GM23248 (cell line): Measurements from ENCODE around the gene CEP290. TPM values are rescaled to one million over a fixed set of nuclear protein-coding genes. Genes with fewer than 3 reads are reported as not detected.

Experiments
- DNase-seq: peaks from one replicate; pipeline ENCODE4 v3.0.0-alpha.2; 2015
- H2AFZ ChIP-seq: fragments of 200-600 bp; sonication (generic); 2 replicates; pipeline ENCODE4 v1.6.1; 2016; ENCODE audit warnings: antibody characterized with exemption
- H3F3A ChIP-seq: fragments of 200-600 bp; sonication (generic); 2 replicates; pipeline ENCODE4 v1.6.1; 2016; ENCODE audit warnings: mild to moderate bottlenecking, antibody characterized with exemption, mixed run types; ENCODE audit not compliant: insufficient read depth
- H3K27ac ChIP-seq: fragments of 200-600 bp; sonication (generic); 2 replicates; pipeline ENCODE4 v1.5.1; 2016; ENCODE audit warnings: mild to moderate bottlenecking
- H3K27me3 ChIP-seq: fragments of 200-600 bp; sonication (generic); replicated peaks from 2 replicates; pipeline ENCODE4 v1.6.1; 2016; ENCODE audit warnings: mild to moderate bottlenecking; ENCODE audit not compliant: insufficient read depth
- H3K36me3 ChIP-seq: fragments of 200-600 bp; sonication (generic); 2 replicates; pipeline ENCODE4 v1.6.1; 2016; ENCODE audit warnings: low read depth, mild to moderate bottlenecking
- H3K4me1 ChIP-seq: fragments of 200-600 bp; sonication (generic); 2 replicates; pipeline ENCODE4 v1.6.1; 2016; ENCODE audit warnings: mild to moderate bottlenecking; ENCODE audit not compliant: insufficient read depth
- H3K4me2 ChIP-seq: fragments of 200-600 bp; sonication (generic); one replicate; pipeline ENCODE4 v1.6.1; 2016; ENCODE audit warnings: mild to moderate bottlenecking; ENCODE audit not compliant: unreplicated experiment
- H3K4me3 ChIP-seq: fragments of 200-600 bp; sonication (generic); 2 replicates; pipeline ENCODE4 v1.5.1; 2016; ENCODE audit warnings: mild to moderate bottlenecking
- H3K79me2 ChIP-seq: fragments of 200-600 bp; sonication (generic); 2 replicates; pipeline ENCODE4 v1.6.1; 2016; ENCODE audit warnings: mild to moderate bottlenecking; ENCODE audit not compliant: insufficient read depth
- H3K9ac ChIP-seq: fragments of 200-600 bp; sonication (generic); 2 replicates; pipeline ENCODE4 v1.6.1; 2016; ENCODE audit warnings: mild to moderate bottlenecking
- H3K9me2 ChIP-seq: fragments of 200-600 bp; sonication (generic); 2 replicates; pipeline ENCODE4 v1.6.1; 2016; ENCODE audit warnings: mixed run types, mild to moderate bottlenecking, moderate library complexity; ENCODE audit not compliant: insufficient read depth
- H3K9me3 ChIP-seq: fragments of 200-600 bp; sonication (generic); one replicate; pipeline ENCODE4 v1.6.1; 2017; ENCODE audit warnings: low read depth
- H4K20me1 ChIP-seq: fragments of 200-600 bp; sonication (generic); 2 replicates; pipeline ENCODE4 v1.6.0; 2016; ENCODE audit not compliant: insufficient read depth
- EZH2 ChIP-seq: fragments of 200-600 bp; sonication (generic); IDR thresholded peaks from 2 replicates; pipeline ENCODE4 v1.6.1; 2018; ENCODE audit warnings: antibody characterized with exemption, mild to moderate bottlenecking; ENCODE audit not compliant: insufficient read depth, poor library complexity, severe bottlenecking
- EZH2phosphoT487 ChIP-seq: fragments of 200-600 bp; sonication (generic); IDR thresholded peaks from 2 replicates; pipeline ENCODE4 v1.6.1; 2018; ENCODE audit warnings: antibody characterized with exemption, moderate library complexity, mild to moderate bottlenecking, low read depth; ENCODE audit not compliant: insufficient read depth
- WGBS, 2 experiments: methylation state at CpG; one replicate each; pipeline ENCODE4 v1.1.6; 2015 to 2017; ENCODE audit warnings: low lambda C conversion rate in 2 of 2, low coverage in 1 of 2; ENCODE audit errors: missing lambda C conversion rate in 2 of 2; 5-methylcytosine and 5-hydroxymethylcytosine counted together
- in situ Hi-C: fragments of 300-500 bp; cut with MboI; formaldehyde crosslinking; loops from 2 replicates; pipeline ENCODE4 v1.15.0; 2020
- polyA plus RNA-seq: library from polyadenylated mRNA; unstranded; fragments of >200 nt; fragmentation: Nextera tagmentation; extraction: Ambion mirVana; gene quantifications from 2 replicates; pipeline ENCODE4 v1.2.1, GENCODE V29; 2016
- total RNA-seq: library from RNA; depleted of rRNA; stranded (reverse); fragments of >200 nt; shearing (Covaris generic); gene quantifications from 2 replicates; pipeline ENCODE4 v1.2.3, GENCODE V29; 2014

CEP290 gene
- total and polyA plus RNA-seq, 2 experiments from 2014 or later: 6.4 to 14.2 TPM

GRCh38 chr12:88044035-88044434 is 97.9 kb downstream of the CEP290 start:
- Histone ChIP-seq H3K27me3 (no peaks in the 10 kb centered on the region), H3K4me2 (no peak overlapping the region), H3F3A (no peaks in the 10 kb centered on the region), H3K79me2 (peaks cover 33% of the 10 kb centered on the region), H3K4me1 (no peaks in the 10 kb centered on the region), H3K9me3 (no peaks in the 10 kb centered on the region), H2AFZ (no peak overlapping the region), H3K27ac (no peak overlapping the region), H3K9me2 (no peaks in the 10 kb centered on the region), H3K4me3 (no peak overlapping the region), H3K9ac (no peak overlapping the region), H4K20me1 (no peaks in the 10 kb centered on the region), H3K36me3 (peaks cover 52% of the 10 kb centered on the region)
- WGBS, 2 experiments: 95 to 96% methylated on average over 5 of the region's 5 CpGs
- in situ Hi-C loops: no loop called here
- TF ChIP-seq EZH2 (no peak), EZH2phosphoT487 (no peak)
- DNase-seq: no peak

DNA sequence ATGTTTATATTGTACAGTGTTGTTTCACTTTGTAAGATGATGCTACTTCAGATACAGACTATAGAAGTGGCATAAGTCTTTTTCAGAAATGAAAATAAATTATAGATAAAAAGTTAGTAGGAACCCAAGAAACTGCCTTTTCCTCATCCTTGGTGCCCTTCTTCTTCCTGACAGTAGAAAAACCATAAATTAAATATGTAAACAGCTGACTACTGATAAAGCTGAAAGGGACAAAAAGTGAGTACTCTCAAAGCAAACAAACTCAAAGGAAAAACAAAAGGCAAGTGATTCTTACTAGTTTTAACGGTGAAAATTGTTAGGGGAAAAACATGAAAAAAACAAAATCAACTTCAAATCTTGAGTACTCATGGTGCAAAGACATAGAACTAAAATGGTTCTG is 104.1 kb downstream of the CEP290 start:
- no peak overlapping the region for H3K9ac ChIP-seq
- no peaks in the 10 kb centered on the region for H3K9me3 ChIP-seq
- H2AFZ ChIP-seq: no peak overlapping the region
- no peaks in the 10 kb centered on the region for H3K27me3 ChIP-seq
- in situ Hi-C loops: no loop called here
- H3K36me3 ChIP-seq: no peaks in the 10 kb centered on the region
- H3K4me2 ChIP-seq: no peak overlapping the region
- peaks cover 13% of the 10 kb centered on the region for H3F3A ChIP-seq
- no peaks in the 10 kb centered on the region for H3K9me2 ChIP-seq
- peaks cover 69% of the 10 kb centered on the region for H3K79me2 ChIP-seq
- no peak overlapping the region for H3K27ac ChIP-seq
- DNase-seq: no peak
- peaks cover 13% of the 10 kb centered on the region for H3K4me1 ChIP-seq
- H3K4me3 ChIP-seq: no peak overlapping the region; the same call in 1 of the 2 replicates
- no peaks in the 10 kb centered on the region for H4K20me1 ChIP-seq
- WGBS, 2 experiments: 90 to 100% methylated on average over 1 of the region's 1 CpG
- TF ChIP-seq EZH2 (no peak), EZH2phosphoT487 (no peak)

- Histone ChIP-seq H3K4me3 (peak overlapping the region; percentile 82), H3K4me2 (peak overlapping the region; percentile 93), H3K4me1 (peaks cover 13% of the 10 kb centered on the region), H3K79me2 (peaks cover 60% of the 10 kb centered on the region), H3K9me2 (no peaks in the 10 kb centered on the region), H4K20me1 (no peaks in the 10 kb centered on the region), H2AFZ (peak overlapping the region; percentile 88), H3F3A (peaks cover 13% of the 10 kb centered on the region), H3K36me3 (no peaks in the 10 kb centered on the region), H3K27ac (peak overlapping the region; percentile 13; the same call in 1 of the 2 replicates), H3K9ac (peak overlapping the region; percentile 77), H3K9me3 (no peaks in the 10 kb centered on the region), H3K27me3 (no peaks in the 10 kb centered on the region)
- peak; percentile 68 for DNase-seq
- no peak for TF ChIP-seq EZH2phosphoT487
- TF ChIP-seq EZH2: no peak
- in situ Hi-C loops: no loop called here
- 22 to 24% methylated on average over 5 of the region's 5 CpGs for WGBS, 2 experiments
Observed at GRCh38 chr12:88036353-88036965, 105.4 kb downstream of the CEP290 start.

GRCh38 chr12:88035907-88036289 is 106.0 kb downstream of the CEP290 start:
- TF ChIP-seq EZH2: no peak
- TF ChIP-seq EZH2phosphoT487: no peak
- in situ Hi-C loops: no loop called here
- no peaks in the 10 kb centered on the region for H3K9me2 ChIP-seq
- H4K20me1 ChIP-seq: no peaks in the 10 kb centered on the region
- H3K4me2 ChIP-seq: peak overlapping the region; percentile 93
- peaks cover 13% of the 10 kb centered on the region for H3K4me1 ChIP-seq
- 3 to 4% methylated on average over 5 of the region's 5 CpGs for WGBS, 2 experiments
- peaks cover 54% of the 10 kb centered on the region for H3K79me2 ChIP-seq
- H3K9me3 ChIP-seq: no peaks in the 10 kb centered on the region
- H3K4me3 ChIP-seq: peak overlapping the region; percentile 82
- H2AFZ ChIP-seq: peak overlapping the region; percentile 88
- H3K27me3 ChIP-seq: no peaks in the 10 kb centered on the region
- DNase-seq: no peak
- H3K9ac ChIP-seq: peak overlapping the region; percentile 77
- H3F3A ChIP-seq: peaks cover 13% of the 10 kb centered on the region
- H3K27ac ChIP-seq: peak overlapping the region; percentile 46
- no peaks in the 10 kb centered on the region for H3K36me3 ChIP-seq
